Mesendoderm (in vitro differentiated cells): ENCODE data around the gene RFFL.

Experiments
- DNase-seq: peaks from one replicate; pipeline ENCODE4 v3.0.0; 2013
- H2AK5ac ChIP-seq: 2 replicates; pipeline ENCODE4 v1.6.1; 2013; ENCODE audit warnings: low read length, inconsistent platforms
- H2BK120ac ChIP-seq: 2 replicates; pipeline ENCODE4 v1.6.1; 2013; ENCODE audit warnings: low read depth, mild to moderate bottlenecking, low read length, moderate library complexity, mixed read lengths
- H2BK15ac ChIP-seq: replicated peaks from 2 replicates; pipeline ENCODE4 v1.6.1; 2013; ENCODE audit warnings: low read depth, mild to moderate bottlenecking, moderate library complexity
- H2BK5ac ChIP-seq: 2 replicates; pipeline ENCODE4 v1.6.1; 2013; ENCODE audit warnings: low read length, inconsistent platforms
- H3K18ac ChIP-seq: 2 replicates; pipeline ENCODE4 v1.6.1; 2013; ENCODE audit warnings: mild to moderate bottlenecking, low read length, mixed read lengths
- H3K23ac ChIP-seq: one replicate; pipeline ENCODE4 v1.6.1; 2013; ENCODE audit warnings: low read length
- H3K27ac ChIP-seq: 2 replicates; pipeline ENCODE4 v1.5.1; 2013; ENCODE audit warnings: low read depth, mild to moderate bottlenecking, inconsistent platforms, low read length, moderate library complexity
- H3K27me3 ChIP-seq: 2 replicates; pipeline ENCODE4 v1.6.1; 2013; ENCODE audit warnings: low read length, control low read depth, mild to moderate bottlenecking, inconsistent platforms; ENCODE audit not compliant: insufficient read depth, poor library complexity
- H3K36me3 ChIP-seq: 2 replicates; pipeline ENCODE4 v1.6.1; 2013; ENCODE audit warnings: low read length, inconsistent platforms; ENCODE audit not compliant: control insufficient read depth, insufficient read depth
- H3K4ac ChIP-seq: one replicate; pipeline ENCODE4 v1.6.1; 2013; ENCODE audit warnings: low read depth, mild to moderate bottlenecking, low read length, moderate library complexity
- H3K4me1 ChIP-seq: 2 replicates; pipeline ENCODE4 v1.6.1; 2013; ENCODE audit warnings: low read depth, low read length, inconsistent platforms; ENCODE audit not compliant: control insufficient read depth
- H3K4me2 ChIP-seq: 2 replicates; pipeline ENCODE4 v1.6.1; 2013; ENCODE audit warnings: low read length
- H3K4me3 ChIP-seq: 2 replicates; pipeline ENCODE4 v1.5.1; 2013; ENCODE audit warnings: mild to moderate bottlenecking, low read length
- H3K56ac ChIP-seq: one replicate; pipeline ENCODE4 v1.6.1; 2013; ENCODE audit warnings: low read length
- H3K79me1 ChIP-seq: 2 replicates; pipeline ENCODE4 v1.6.1; 2013; ENCODE audit warnings: low read length, inconsistent platforms
- H3K79me2 ChIP-seq: 2 replicates; pipeline ENCODE4 v1.6.1; 2013; ENCODE audit warnings: mild to moderate bottlenecking, low read length; ENCODE audit not compliant: control insufficient read depth, insufficient read depth
- H3K9ac ChIP-seq: 2 replicates; pipeline ENCODE4 v1.6.1; 2013; ENCODE audit warnings: low read length, inconsistent platforms
- H4K5ac ChIP-seq: one replicate; pipeline ENCODE4 v1.6.1; 2013; ENCODE audit warnings: low read length
- H4K8ac ChIP-seq: one replicate; pipeline ENCODE4 v1.6.1; 2013; ENCODE audit warnings: low read depth, mild to moderate bottlenecking, control low read depth, low read length, moderate library complexity
- WGBS: extraction: QIAGEN DNeasy Blood & Tissue Kit; methylation state at CpG from one replicate; pipeline ENCODE4 v1.1.7; 2013; ENCODE audit warnings: low lambda C conversion rate, missing lambda C conversion rate; ENCODE audit not compliant: insufficient coverage; ENCODE audit errors: extremely low coverage; 5-methylcytosine and 5-hydroxymethylcytosine counted together

RFFL gene

DNA sequence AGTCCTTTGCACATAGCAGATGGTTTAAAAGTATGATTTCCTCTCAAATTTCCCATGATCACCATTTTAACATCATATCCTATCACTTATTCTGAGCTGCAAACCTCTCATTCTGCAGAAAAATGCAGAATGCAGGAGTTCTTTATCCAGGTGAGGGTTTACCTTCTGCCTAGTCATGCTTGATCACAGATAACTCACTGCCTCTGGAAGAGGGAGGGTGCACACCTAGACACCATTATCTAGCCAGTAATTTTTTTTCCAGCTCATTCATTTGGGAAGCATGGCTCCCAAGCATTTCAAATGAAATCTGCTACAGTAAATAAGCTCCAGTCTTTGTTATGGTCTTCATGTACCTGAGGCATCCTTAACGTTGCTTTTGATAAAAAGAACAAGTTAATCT lies 38.0 kb downstream of the RFFL start:
- Histone ChIP-seq H3K56ac (no peak overlapping the region), H3K36me3 (no peaks in the 10 kb centered on the region), H3K9ac (no peak overlapping the region), H2BK120ac (no peak overlapping the region), H3K27ac (no peak overlapping the region), H3K4me3 (no peak overlapping the region), H3K4ac (no peak overlapping the region), H3K4me2 (no peak overlapping the region), H3K27me3 (no peaks in the 10 kb centered on the region), H3K4me1 (no peaks in the 10 kb centered on the region), H4K5ac (no peak overlapping the region), H2BK15ac (no peak overlapping the region), H2AK5ac (no peak overlapping the region), H3K79me2 (no peaks in the 10 kb centered on the region), H3K79me1 (no peaks in the 10 kb centered on the region), H4K8ac (no peak overlapping the region), H3K18ac (no peak overlapping the region), H3K23ac (no peak overlapping the region), H2BK5ac (no peak overlapping the region)
- DNase-seq = no peak
- WGBS = no CpG with 5 or more reads among the region's 1 CpG

- Histone ChIP-seq H3K9ac (no peak overlapping the region), H3K23ac (no peak overlapping the region), H3K79me1 (no peaks in the 10 kb centered on the region), H3K56ac (no peak overlapping the region), H2BK15ac (no peak overlapping the region), H2BK120ac (no peak overlapping the region), H3K4me3 (no peak overlapping the region), H3K4ac (no peak overlapping the region), H4K5ac (no peak overlapping the region), H3K27me3 (no peaks in the 10 kb centered on the region), H3K4me1 (no peaks in the 10 kb centered on the region), H2BK5ac (no peak overlapping the region), H3K4me2 (no peak overlapping the region), H3K79me2 (no peaks in the 10 kb centered on the region), H3K27ac (no peak overlapping the region), H4K8ac (no peak overlapping the region), H3K36me3 (no peaks in the 10 kb centered on the region), H2AK5ac (no peak overlapping the region), H3K18ac (no peak overlapping the region)
- WGBS = no CpG with 5 or more reads among the region's 3 CpGs
- DNase-seq = no peak
Observed at GRCh38 chr17:35023538-35023937, 40.0 kb downstream of the RFFL start.

DNA sequence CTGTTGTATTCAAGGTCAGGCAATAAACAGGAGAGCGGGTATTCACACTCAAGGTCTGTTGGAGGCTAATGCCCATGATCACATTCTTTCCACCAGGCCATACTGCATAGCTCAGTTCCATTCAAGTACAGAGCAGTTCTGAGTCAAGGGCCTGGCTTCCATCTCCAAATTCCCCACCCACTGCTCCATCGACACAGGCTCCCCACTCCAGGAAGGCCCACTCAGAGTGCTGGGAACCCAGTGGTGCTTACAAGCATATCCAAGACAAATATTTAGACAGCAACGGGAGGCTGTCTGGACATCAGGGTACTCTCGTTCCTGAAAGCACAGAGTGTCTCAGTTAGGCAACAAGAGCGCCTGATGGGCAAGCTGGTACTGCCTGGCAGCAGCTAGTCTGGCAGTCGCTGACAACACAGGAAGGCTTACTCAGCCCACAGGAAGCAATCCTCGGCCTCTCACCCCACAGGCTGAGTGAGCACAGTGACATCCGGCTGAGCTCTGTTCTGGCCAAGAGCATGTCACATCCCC lies 40.9 kb downstream of the RFFL start:
- no peak overlapping the region for H4K8ac ChIP-seq
- no peaks in the 10 kb centered on the region for H3K27me3 ChIP-seq
- no peak overlapping the region for H3K4me3 ChIP-seq
- no peaks in the 10 kb centered on the region for H3K4me1 ChIP-seq
- no CpG with 5 or more reads among the region's 8 CpGs for WGBS
- H3K56ac ChIP-seq = no peak overlapping the region
- H3K36me3 ChIP-seq = no peaks in the 10 kb centered on the region
- no peak overlapping the region for H3K27ac ChIP-seq
- no peaks in the 10 kb centered on the region for H3K79me1 ChIP-seq
- H3K4me2 ChIP-seq = no peak overlapping the region
- H3K79me2 ChIP-seq = no peaks in the 10 kb centered on the region
- H2BK120ac ChIP-seq = no peak overlapping the region
- no peak overlapping the region for H2AK5ac ChIP-seq
- no peak overlapping the region for H4K5ac ChIP-seq
- no peak overlapping the region for H2BK15ac ChIP-seq
- H3K18ac ChIP-seq = no peak overlapping the region
- H3K4ac ChIP-seq = no peak overlapping the region
- H2BK5ac ChIP-seq = no peak overlapping the region
- H3K23ac ChIP-seq = no peak overlapping the region
- peak; percentile 44 for DNase-seq
- H3K9ac ChIP-seq = no peak overlapping the region

- WGBS = no CpG with 5 or more reads among the region's 11 CpGs
- Histone ChIP-seq H3K18ac (no peak overlapping the region), H3K56ac (no peak overlapping the region), H4K8ac (no peak overlapping the region), H2AK5ac (no peak overlapping the region), H3K36me3 (no peaks in the 10 kb centered on the region), H3K4me1 (no peaks in the 10 kb centered on the region), H2BK120ac (no peak overlapping the region), H3K4me3 (no peak overlapping the region), H2BK5ac (no peak overlapping the region), H3K27ac (no peak overlapping the region), H3K79me2 (no peaks in the 10 kb centered on the region), H2BK15ac (no peak overlapping the region), H4K5ac (no peak overlapping the region), H3K23ac (no peak overlapping the region), H3K79me1 (no peaks in the 10 kb centered on the region), H3K4ac (no peak overlapping the region), H3K9ac (no peak overlapping the region), H3K4me2 (no peak overlapping the region), H3K27me3 (no peaks in the 10 kb centered on the region)
- DNase-seq = no peak
Observed at GRCh38 chr17:35021520-35022380, 41.8 kb downstream of the RFFL start.

- Histone ChIP-seq H2BK5ac (no peak overlapping the region), H3K23ac (no peak overlapping the region), H3K79me2 (no peaks in the 10 kb centered on the region), H3K9ac (no peak overlapping the region), H3K4ac (no peak overlapping the region), H2BK15ac (no peak overlapping the region), H3K36me3 (peaks cover 1% of the 10 kb centered on the region), H3K4me1 (no peaks in the 10 kb centered on the region), H4K5ac (no peak overlapping the region), H2BK120ac (no peak overlapping the region), H3K27me3 (no peaks in the 10 kb centered on the region), H3K56ac (no peak overlapping the region), H2AK5ac (no peak overlapping the region), H3K4me2 (no peak overlapping the region), H3K4me3 (no peak overlapping the region), H3K79me1 (no peaks in the 10 kb centered on the region), H3K18ac (no peak overlapping the region), H4K8ac (no peak overlapping the region), H3K27ac (no peak overlapping the region)
- WGBS = no CpG with 5 or more reads among the region's 6 CpGs
- no peak for DNase-seq
Observed at GRCh38 chr17:35019386-35020179, 43.9 kb downstream of the RFFL start.
